Measurements from ENCODE around the gene NFATC4.
"Not testable (repeated sequence)": the region's sequence is repeated elsewhere in the genome, so short reads cannot be mapped to it uniquely, and the experiment has no call there.

NFATC4 gene

DNA sequence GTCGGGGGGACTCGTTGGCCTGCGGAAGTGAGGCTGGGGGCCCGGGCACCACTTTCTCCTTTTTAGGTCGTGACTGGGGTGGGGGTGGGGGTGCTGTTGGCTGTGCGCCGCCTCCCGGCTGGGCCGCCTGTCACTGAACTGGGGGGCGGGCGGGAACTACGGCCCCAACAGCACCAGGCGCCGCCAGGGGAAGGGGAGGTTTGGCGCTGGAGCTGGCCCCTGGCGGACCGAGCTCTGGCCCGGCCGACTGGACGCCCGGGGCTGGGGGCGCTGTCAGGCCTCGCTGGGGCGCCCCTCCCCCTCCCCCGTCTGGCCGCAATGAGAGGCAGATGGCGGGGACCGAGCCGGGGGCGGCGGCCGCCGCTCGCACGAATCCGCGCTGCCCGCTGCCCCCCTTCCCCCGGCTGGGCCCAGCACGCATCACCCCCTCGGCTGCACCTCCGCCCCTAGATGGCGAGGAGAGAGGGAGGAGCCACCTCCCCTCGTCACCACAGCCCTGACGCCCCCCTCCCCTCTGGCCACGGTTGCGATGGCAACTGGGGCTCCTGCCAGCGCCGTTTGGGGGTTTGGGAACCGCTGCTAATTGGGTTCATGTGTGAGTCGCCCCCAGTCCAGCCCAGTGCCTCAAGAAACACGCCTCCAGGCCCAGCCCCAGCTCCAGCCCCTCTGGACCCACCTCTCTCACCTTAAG lies 723 bp downstream of the NFATC4 start:
- DNase-seq = peak; percentile 27

DNA sequence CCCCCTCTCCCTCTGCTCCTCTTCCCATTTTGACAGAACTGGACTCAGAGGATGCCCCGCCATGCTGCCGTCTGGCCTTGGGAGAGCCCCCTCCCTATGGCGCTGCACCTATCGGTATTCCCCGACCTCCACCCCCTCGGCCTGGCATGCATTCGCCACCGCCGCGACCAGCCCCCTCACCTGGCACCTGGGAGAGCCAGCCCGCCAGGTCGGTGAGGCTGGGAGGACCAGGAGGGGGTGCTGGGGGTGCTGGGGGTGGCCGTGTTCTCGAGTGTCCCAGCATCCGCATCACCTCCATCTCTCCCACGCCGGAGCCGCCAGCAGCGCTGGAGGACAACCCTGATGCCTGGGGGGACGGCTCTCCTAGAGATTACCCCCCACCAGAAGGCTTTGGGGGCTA lies 1.5 kb downstream of the NFATC4 start:
- DNase-seq = no peak

DNA sequence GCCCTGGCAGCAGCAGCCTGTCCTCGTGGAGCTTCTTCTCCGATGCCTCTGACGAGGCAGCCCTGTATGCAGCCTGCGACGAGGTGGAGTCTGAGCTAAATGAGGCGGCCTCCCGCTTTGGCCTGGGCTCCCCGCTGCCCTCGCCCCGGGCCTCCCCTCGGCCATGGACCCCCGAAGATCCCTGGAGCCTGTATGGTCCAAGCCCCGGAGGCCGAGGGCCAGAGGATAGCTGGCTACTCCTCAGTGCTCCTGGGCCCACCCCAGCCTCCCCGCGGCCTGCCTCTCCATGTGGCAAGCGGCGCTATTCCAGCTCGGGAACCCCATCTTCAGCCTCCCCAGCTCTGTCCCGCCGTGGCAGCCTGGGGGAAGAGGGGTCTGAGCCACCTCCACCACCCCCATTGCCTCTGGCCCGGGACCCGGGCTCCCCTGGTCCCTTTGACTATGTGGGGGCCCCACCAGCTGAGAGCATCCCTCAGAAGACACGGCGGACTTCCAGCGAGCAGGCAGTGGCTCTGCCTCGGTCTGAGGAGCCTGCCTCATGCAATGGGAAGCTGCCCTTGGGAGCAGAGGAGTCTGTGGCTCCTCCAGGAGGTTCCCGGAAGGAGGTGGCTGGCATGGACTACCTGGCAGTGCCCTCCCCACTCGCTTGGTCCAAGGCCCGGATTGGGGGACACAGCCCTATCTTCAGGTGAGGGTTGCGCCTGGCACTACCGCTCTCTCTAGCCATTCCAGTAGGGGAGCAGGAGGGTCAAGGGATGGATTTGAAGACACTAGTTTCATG lies 2.1 kb downstream of the NFATC4 start:
- DNase-seq = no peak

DNA sequence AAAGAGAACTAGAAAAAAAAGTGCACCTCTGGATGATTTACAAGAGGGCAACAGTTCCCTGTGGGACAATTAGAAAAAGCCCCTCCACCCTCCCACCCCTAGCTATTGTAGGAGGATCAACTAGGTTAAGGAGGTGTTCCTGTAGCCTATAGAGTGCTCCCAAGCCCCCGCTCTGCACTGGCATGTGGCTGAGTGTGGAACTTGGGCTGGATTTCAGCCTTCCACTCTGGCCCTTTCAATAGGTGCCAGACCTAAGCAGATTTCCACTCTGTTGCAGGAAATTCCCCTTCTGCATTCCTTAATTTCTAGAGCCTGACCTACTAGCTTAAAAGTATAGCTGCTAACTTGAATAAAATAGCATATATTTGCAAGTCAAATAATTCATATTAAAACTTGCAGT lies 2.8 kb downstream of the NFATC4 start:
- no peak for DNase-seq

DNA sequence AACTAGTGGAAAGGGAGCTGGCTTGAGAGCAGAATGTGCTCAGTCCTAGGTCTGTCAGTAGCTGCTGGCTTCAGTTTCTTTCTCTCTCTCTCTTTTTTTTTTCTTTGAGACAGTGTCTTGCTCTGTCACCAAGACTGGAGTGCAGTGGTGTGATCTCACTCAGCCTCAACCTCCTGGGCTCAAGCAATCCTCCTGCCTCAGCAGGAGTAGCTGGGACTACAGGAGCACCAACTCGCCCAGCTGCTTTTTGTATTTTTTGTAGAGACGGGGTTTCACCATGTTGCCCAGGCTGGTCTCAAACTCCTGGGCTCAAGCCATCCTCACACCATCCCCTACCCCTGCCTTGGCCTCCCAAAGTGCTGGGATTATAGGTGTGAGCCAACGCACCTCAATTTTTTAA lies 3.6 kb downstream of the NFATC4 start:
- DNase-seq = not testable (repeated sequence)

DNA sequence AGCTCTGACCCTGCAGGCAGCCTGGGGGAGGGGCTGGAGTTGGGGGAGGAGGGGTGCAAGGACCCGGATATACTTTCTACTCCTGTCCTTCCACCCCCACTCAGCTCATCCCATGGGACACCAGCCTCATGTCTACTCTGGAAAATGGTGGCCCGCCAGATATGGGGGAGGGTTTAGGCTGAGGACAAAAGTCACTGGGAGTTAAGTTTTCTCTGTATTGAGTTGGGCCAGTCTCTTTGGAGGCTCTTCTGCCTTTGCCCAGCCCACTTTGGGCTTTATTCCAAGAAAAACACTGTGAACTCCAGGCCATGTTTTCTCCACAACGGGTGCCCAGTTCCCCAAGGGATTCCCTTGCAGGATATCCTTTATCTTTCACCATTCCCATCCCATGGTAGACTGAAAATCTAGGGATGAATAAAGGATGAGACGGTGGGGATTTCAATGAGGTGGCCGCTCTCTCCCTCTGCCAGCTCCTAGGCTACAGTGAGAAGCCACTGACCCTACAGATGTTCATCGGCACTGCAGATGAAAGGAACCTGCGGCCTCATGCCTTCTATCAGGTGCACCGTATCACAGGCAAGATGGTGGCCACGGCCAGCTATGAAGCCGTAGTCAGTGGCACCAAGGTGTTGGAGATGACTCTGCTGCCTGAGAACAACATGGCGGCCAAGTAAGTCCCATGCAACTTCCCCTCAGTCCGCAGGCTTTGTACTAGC lies 4.9 kb downstream of the NFATC4 start:
- no peak for DNase-seq

DNA sequence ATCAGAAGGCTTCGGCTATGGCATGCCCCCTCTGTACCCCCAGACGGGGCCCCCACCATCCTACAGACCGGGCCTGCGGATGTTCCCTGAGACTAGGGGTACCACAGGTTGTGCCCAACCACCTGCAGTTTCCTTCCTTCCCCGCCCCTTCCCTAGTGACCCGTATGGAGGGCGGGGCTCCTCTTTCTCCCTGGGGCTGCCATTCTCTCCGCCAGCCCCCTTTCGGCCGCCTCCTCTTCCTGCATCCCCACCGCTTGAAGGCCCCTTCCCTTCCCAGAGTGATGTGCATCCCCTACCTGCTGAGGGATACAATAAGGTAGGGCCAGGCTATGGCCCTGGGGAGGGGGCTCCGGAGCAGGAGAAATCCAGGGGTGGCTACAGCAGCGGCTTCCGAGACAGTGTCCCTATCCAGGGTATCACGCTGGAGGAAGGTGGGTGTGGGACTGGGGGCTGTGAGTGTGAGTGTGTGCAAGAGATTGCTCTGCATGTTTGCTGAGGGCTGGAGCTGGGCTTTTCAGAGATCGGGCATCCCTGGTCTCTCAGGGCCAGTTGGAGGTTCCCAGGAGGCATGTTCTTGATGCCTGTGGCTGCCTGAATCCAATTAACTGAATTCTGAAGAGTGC lies 8.6 kb downstream of the NFATC4 start:
- no peak for DNase-seq

DNA sequence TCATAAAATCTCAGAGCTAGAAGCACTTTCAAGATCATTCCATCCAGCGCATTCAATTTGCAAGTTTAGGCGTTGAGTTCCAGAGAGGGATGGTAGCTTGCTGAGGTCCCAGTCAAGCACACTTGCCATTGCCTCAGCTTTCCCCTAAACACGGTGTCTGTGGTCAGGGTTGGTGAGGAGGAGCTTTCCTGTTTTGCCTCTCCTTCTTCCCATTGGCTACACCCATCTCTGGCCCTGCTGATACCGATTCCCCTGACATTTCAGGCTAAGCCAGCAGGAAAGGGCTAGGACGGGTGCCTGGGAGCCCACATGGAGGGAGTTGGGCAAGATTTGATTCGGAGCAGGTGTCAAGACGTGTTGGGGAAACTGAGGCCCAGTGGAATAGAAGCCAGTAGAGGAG lies 9.1 kb downstream of the NFATC4 start:
- no peak for DNase-seq

DNA sequence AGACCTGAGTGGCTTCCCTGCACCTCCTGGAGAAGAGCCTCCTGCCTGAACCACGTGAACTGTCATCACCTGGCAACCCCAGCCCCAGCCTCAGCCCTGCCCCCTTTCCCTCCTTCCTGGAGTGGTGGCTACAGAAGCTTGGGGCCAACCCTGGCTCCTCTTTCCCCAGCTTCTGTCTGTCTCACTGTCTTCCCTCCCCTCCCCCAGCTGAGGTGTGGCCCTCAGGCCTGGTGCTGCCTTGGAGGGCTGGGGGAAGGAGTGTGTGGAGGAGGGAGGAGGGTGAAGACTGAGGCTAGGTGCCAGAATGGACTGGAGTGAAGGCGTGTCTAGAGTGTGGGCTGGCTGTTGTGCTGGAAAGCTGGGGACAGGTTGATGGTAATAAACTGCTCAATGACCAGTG lies 9.7 kb downstream of the NFATC4 start:
- no peak for DNase-seq

DNA sequence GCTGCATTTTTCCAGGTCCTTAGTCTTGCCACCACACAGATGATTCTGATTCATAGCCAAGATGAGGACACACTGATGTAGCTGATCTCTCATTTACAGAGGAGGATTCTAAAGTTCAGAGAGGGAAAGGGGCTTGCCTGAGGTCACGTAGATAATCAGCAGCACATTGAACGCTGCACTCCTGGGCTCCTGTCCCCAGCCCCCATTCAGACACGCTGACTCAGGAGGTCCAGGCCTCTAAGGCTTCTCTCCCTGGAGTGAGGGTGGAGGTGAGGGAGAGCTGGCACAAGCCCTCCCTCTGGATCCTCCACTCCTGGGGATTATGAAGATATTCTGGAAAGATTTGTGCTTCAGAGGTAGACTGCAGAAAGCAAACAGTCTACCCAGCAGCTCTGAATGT lies 10.3 kb downstream of the NFATC4 start:
- no peak for DNase-seq

DNA sequence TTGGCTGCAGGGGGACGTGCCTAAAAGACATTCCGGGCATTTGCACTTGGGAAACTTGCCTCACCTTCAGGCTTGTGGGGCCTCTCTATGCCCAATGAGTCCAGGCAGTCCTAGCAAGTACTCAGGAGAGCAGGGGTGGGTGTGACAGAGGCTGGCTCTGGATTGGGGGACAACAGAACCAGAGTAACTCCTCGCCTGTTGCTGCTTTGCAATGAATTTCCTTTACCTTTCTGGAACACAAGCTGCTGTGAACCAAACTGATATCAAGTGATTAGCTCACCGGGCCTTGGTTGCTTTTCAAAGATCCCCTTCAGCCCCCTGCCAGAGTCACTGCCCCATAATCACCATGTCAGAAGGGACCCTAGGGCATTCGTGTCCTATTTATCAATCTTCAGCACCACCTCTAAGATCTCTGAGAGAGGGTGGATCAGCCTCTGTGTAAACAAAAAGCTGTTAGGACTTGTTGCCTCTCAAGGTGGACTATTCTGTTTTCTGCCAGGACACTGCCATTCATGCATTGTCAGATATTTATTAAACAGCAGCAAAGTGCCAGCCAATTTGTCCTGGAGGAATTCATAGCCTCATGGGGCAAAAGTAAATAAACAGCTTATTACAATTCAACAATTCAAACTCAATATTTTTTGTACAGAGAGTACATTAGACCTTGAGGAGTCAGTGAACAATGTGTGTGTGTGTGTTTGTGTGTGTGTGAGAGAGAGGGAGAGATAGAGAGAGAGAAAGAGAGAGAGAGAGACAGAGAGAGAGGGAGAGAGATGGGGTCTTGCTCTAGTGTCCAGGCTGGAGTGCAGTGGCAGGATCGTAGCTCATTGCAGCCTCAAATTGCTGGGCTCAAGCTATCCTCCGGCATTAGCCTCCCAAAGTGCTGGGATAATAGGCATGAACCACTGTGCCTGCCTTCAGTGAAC lies 11.3 kb downstream of the NFATC4 start:
- DNase-seq = no peak

DNA sequence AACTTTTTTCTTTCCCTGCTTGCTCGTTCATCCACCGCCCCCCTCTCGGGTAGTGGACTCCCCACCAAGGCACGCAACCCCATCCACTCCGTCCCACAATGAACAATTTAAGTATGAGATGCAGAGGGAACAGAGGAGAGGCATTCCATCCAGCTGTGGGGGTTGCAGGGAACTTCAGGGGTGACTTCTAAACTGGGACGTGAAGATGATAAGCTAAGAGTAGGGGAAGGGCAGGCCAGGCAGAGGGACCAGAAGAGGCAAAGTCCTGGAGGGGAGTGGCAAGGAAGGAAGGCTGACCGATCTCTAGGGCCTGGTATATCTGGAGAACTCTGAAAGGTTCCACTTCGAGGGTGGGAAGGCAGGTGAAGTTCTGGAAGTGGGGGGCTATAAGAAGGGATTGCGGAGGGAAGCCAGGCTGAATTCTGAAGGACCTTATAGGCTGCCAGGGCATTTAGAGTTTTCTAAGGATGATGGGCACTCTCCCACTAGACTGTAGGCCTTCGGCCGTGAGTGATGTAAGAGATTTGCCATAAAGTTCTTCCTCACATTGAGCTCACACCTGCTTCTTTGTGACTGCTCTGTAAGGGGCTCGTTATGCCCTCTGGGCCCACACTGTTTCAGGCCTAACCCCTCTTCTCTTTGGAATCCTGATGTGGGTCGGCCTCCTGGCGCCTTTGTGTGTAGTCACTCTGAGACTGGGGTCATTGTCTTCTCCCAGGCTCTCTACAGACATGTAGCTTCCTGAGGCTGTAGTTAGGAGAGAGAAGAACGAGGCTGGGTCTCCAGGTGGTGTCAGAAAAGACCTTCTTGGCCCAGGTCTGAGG lies 12.1 kb downstream of the NFATC4 start:
- DNase-seq = no peak

DNA sequence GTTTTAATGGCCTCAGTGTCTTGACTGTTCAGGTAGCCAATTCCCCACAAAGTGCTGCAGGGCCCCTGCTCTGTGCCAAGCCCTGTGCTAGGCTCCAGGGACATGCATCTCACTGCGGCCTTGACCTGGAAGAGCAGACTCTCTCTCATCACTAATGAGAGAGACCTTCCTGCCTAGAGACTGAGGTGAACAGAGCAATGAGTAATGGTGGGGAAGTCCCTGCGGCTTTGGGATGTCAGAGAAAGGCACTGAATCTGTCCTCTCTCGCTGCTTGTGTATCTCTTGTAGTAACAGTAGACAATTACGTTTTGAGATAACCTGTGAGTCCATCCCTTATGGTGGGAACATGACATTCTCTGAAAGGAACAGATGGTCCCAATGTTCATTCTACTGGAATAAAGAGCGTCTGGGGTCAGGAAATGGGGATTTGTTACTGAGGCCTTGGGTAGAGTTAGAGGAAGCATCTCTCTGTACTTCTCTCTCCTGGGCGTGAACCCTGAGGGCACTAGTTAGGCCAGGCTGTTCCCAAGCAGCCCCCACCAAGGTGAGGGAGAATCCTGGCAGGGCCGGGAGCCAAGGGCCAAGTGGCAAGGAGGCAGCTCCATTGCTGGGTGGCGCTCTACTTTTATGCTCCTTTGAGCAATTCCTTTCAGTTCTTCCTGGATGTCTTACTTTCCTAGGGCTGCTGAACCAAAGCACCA lies 13.5 kb downstream of the NFATC4 start:
- DNase-seq = no peak

DNA sequence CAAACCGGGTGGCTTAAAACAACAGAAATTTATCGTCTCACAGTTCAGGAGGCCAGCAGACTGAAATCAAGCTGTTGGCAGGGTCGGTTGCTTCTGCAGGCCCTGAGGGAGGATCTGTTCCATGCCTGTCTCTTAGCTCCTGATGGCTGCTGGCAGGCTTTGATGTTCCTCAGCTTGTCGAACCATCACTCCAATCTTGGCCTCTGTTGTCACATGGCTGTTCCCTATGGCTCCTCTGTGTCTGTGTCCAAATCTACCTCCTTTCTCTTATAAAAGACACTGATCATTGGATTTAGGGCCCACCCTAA lies 14.0 kb downstream of the NFATC4 start:
- no peak for DNase-seq

DNA sequence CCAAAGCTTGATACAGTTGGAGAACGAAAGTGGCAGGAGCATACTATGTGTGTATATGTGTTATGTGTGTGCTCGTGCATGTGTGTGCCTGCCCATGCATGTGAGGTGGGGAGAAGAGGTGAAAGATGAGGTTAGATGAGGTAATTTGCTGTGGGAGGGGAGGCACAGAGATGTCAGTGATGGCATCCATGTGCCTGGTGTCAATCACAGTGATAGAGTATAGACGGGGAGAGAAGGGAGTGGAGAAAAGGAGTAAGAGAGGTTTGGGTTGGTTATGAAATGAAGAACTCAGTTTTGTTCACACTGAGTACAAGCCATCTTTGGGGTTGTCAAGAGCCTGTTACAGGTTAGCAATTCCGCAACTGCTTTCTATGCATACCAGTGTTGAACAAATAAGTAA lies 16.2 kb downstream of the NFATC4 start:
- no peak for DNase-seq

DNA sequence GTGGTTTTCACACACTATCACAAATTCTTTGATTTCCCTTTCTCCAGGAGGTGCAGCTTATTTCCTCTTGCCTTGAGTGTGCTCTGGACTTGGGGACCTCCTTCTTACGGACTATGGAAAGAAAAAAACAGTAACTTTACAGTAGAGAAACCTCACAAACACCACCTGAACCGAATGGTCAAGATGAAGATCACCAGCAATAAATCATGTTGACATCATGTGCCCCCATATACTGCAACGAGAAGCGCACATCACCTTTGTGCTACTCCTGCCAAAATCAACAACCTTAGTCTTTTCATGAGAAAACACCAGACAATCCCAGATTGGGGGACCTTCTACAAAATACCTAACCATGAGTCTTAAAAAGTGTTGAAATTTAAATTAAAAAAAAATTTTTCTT lies 17.5 kb downstream of the NFATC4 start:
- DNase-seq = no peak

DNA sequence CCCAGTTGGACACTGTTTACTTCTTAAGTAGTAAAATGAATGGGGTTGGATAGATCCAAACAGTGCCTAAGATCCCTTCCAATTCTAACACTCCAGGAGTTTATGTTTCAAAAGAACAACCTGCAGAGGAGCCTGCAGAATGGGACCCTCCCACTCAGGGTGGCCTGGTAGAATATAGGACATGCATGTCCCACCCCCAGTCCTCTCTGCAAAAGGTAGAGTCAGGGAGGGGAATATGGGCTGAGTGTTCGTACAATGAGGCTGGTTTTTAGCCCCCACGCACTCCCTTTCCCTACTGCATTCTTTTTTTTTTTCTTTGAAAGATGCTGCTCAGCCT lies 19.0 kb downstream of the NFATC4 start:
- DNase-seq = no peak

DNA sequence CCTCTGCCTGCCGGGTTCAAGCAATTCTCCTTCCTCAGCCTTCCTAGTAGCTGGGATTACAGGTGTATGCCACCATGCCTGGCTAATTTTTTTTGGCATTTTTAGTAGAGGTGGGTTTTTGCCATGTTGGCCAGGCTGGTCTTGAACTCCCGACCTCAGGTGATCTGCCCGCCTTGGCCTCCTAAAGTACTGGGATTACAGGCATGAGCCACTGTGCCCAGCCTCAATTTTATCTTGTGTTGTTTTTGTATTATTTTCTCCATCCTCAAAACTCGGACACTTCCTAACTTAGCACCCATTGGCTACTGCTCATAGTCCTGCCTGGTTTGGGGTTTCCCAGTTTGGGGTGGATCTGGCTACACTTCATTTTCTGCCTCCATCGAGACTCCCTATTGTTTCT lies 19.6 kb downstream of the NFATC4 start:
- not testable (repeated sequence) for DNase-seq

DNA sequence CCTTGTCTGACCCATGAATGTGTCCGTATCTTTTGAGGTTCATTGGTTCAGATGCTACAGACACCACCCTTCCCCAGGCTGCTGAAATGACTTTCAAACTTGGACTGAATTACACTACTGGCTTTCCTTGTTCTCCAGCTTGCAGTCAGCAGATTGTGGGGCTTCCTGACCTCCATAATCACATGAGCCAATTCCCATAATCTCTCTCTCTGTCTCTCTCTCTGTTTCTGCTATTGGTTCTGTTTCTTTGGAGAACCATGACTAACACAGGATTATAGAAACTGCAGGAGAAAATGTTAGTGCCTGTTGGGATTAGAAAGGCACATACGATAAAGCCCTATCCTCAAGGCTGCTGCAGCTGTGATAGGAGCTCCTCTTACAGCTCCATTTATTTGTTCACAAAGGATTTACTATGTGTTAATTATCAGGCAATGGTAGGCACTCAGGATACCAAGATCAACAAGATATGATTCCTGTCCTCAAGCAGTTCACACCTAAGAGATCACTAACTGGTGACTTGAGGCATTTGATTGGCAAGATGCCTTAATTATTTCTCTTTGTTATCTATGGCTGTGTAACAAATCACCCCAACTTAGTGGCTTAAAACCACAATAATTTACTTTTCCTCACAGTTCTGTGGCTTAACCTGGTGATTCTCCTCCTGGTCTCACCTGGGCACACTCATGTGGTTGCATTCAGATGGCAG lies 20.6 kb downstream of the NFATC4 start:
- DNase-seq = no peak

DNA sequence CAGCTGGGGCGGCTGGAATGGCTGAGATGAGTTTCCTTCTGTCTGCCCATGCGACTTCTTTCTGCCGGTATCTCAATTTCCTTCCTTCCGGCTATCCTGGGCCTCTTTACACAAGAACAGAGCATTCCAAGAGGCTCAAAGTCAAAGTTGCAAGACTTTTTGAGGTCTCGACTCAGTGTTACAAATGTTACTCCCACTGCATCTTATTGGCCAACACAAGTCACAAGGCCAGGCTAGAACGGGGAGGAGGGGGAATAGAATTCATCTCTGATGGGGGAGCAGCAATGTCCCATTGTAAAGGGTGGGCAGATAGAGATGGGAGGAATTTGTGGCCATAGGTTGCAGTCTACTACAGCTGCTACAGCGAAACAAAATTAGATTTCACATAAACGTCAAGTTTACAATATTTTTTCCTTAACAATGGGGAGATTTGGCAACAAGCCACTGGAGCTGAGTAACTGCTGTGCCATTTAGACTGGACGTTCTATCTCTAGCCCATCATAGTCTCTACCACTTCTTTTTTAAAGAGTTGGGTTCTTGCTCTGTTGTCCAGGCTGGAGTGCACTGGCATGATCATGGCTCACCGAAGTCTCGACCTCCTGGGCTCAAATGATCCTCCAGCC lies 21.4 kb downstream of the NFATC4 start:
- DNase-seq = no peak
